IPS-15b (cell line): ENCODE data around the gene AS3MT.
"Not testable (repeated sequence)": the region's sequence is repeated elsewhere in the genome, so short reads cannot be mapped to it uniquely, and the experiment has no call there.

Experiments
- H3K27me3 ChIP-seq: one replicate; pipeline ENCODE4 v1.6.1; 2013; ENCODE audit warnings: low read length; ENCODE audit not compliant: control insufficient read depth, insufficient read depth
- H3K36me3 ChIP-seq: one replicate; pipeline ENCODE4 v1.6.1; 2013; ENCODE audit warnings: low read length; ENCODE audit not compliant: control insufficient read depth, insufficient read depth
- H3K4me1 ChIP-seq: one replicate; pipeline ENCODE4 v1.6.1; 2013; ENCODE audit warnings: mild to moderate bottlenecking, low read length; ENCODE audit not compliant: control insufficient read depth, insufficient read depth
- H3K4me3 ChIP-seq: one replicate; pipeline ENCODE4 v1.5.1; 2013; ENCODE audit warnings: low read depth, low read length
- H3K9ac ChIP-seq: one replicate; pipeline ENCODE4 v1.6.1; 2013; ENCODE audit warnings: low read depth, mild to moderate bottlenecking, low read length
- H3K9me3 ChIP-seq: one replicate; pipeline ENCODE4 v1.6.1; 2013; ENCODE audit warnings: mild to moderate bottlenecking, low read length; ENCODE audit not compliant: control insufficient read depth, insufficient read depth

The AS3MT gene

GRCh38 chr10:102837230-102837721 lies 32.0 kb upstream of the AS3MT start, which contains the start of gene CYP17A1:
Gene CYP17A1, minus strand, starts transcription at chr10:102837413. Its CDS starts 52 bp downstream, at chr10:102837361.
- Histone ChIP-seq H3K4me3 (no peak within 1 kb of the TSS), H3K9me3 (no peaks in the 10 kb centered on the region), H3K9ac (no peak within 1 kb of the TSS), H3K27me3 (no peaks in the 10 kb centered on the region), H3K36me3 (no peaks in the 10 kb centered on the region), H3K4me1 (peaks cover 2% of the 10 kb centered on the region)

DNA sequence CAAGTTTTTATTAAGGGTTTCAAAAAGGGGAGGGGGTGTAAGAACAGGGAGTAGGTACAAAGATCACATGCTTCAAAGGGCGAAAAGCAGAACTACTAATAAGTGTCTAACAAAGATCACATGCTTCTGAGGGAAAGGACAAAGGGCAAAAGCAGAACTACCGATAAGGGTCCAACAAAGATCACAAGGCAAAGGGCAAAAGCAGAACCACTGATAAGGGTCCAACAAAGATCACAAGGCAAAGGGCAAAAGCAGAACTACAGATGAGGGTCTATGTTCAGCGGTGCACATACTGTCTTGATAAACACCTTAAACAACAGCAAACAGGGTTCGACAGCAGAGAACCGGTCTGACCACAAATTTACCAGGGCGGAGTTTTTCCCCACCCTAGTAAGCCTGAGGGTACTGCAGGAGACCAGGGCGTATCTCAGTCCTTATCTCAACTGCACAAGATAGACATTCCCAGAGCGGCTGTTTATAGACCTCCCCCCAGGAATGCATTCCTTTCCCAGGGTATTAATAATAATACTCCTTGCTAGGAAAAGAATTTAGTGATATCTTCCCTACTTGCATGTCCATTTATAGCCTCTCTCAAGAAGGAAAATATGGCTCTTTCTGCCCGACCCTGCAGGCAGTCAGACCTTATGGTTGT lies 30.9 kb upstream of the AS3MT start:
- not testable (repeated sequence) for H3K4me3 ChIP-seq, H3K36me3 ChIP-seq, H3K27me3 ChIP-seq, H3K9ac ChIP-seq, H3K4me1 ChIP-seq, H3K9me3 ChIP-seq

- Histone ChIP-seq H3K27me3 (no peaks in the 10 kb centered on the region), H3K9me3 (no peaks in the 10 kb centered on the region), H3K4me3 (no peak overlapping the region), H3K9ac (no peak overlapping the region), H3K4me1 (no peaks in the 10 kb centered on the region), H3K36me3 (no peaks in the 10 kb centered on the region)
Measured at GRCh38 chr10:102841827-102842345, 27.4 kb upstream of the AS3MT start.

DNA sequence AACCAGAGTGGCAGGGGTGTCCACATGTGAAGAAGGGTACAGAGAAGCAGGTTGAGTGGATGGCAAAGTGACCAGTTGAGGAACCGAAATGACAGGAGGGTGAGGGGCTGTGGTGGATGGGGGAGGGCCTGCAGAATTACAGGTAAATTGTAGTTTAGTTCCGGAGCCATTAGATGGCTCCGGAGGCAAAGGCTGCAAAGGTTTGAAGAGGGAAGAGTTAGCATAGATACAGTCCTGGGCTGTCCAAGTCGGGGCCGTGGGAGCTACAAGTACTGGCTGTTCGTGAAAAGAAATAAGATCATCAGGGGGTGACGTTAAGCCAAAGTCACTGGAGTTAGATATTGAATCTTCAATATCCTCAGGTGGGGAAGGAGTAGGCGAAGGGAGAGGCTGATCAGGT lies 26.1 kb upstream of the AS3MT start:
- not testable (repeated sequence) for H3K27me3 ChIP-seq, H3K4me1 ChIP-seq, H3K9ac ChIP-seq, H3K9me3 ChIP-seq, H3K4me3 ChIP-seq, H3K36me3 ChIP-seq

GRCh38 chr10:102844190-102844776 lies 25.0 kb upstream of the AS3MT start:
- not testable (repeated sequence) for H3K36me3 ChIP-seq, H3K27me3 ChIP-seq, H3K9ac ChIP-seq, H3K9me3 ChIP-seq, H3K4me1 ChIP-seq, H3K4me3 ChIP-seq

DNA sequence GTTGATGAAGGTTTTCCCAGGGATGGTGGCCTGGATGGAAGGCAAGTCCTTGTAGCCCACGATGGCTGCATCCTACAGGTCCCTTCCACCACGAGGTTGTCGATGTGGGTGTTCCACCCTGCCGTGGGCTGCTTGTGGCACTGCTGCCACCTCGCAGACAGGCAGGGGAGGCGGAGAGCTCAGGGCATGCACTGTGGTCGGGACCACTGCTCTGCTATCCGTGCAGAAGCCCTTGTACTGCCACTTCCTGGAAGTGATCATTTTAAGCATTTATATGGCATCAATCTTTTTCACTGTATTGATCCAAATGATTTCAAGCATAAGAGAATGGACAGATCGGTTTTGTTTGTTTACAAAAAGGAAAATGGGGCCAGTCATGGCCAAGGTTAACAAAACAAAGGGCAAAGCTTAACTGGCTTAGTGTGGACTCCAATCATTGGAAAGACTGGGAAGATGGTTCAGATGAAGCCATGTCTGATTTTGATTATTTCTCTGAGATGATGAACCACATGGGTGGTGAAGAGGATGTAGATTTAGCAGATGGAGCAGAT lies 23.8 kb upstream of the AS3MT start:
- Histone ChIP-seq H3K36me3 (no peaks in the 10 kb centered on the region), H3K27me3 (no peaks in the 10 kb centered on the region), H3K9me3 (no peaks in the 10 kb centered on the region), H3K9ac (no peak overlapping the region), H3K4me1 (no peaks in the 10 kb centered on the region), H3K4me3 (no peak overlapping the region)

GRCh38 chr10:102850025-102850518 lies 19.2 kb upstream of the AS3MT start:
- no peak overlapping the region for H3K4me3 ChIP-seq
- H3K36me3 ChIP-seq = no peaks in the 10 kb centered on the region
- H3K4me1 ChIP-seq = no peaks in the 10 kb centered on the region
- H3K9me3 ChIP-seq = no peaks in the 10 kb centered on the region
- no peak overlapping the region for H3K9ac ChIP-seq
- no peaks in the 10 kb centered on the region for H3K27me3 ChIP-seq

GRCh38 chr10:102853237-102853636 lies 16.0 kb upstream of the AS3MT start:
- H3K36me3 ChIP-seq, H3K27me3 ChIP-seq, H3K4me1 ChIP-seq, H3K9ac ChIP-seq, H3K4me3 ChIP-seq, H3K9me3 ChIP-seq: not testable (repeated sequence)

DNA sequence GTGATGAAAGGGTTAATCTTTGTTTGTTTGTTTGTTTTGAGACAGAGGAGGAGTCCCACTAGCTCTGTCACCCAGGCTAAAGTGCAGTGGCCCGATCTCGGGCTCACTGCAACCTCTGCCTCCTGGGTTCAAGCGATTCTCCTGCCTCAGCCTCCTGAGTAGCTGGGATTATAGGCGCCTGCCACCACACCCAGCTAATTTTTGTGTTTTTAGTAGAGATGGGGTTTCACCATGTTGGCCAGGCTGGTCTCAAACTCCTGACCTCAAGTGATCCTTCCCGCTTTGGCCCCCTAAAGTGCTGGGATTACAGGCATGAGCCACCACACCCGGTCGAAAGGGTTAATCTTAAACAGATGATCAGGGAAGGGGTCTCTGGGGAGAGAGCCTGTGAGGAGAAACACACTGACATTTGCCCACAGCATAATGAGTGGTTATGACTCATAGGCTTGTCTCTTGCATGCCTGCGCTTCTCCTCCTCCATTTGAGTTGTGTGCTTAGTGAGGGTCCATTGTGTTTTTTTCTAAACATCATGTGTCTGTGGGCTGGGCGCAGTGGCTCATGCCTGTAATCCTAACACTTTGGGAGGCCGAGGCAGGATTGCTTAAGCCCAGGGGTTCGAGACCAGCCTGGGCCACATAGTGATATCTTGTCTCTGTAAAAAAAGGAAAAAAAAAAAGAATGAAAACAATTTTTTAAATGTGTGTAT lies 13.4 kb upstream of the AS3MT start:
- not testable (repeated sequence) for H3K27me3 ChIP-seq, H3K4me3 ChIP-seq, H3K36me3 ChIP-seq, H3K9me3 ChIP-seq, H3K4me1 ChIP-seq, H3K9ac ChIP-seq

DNA sequence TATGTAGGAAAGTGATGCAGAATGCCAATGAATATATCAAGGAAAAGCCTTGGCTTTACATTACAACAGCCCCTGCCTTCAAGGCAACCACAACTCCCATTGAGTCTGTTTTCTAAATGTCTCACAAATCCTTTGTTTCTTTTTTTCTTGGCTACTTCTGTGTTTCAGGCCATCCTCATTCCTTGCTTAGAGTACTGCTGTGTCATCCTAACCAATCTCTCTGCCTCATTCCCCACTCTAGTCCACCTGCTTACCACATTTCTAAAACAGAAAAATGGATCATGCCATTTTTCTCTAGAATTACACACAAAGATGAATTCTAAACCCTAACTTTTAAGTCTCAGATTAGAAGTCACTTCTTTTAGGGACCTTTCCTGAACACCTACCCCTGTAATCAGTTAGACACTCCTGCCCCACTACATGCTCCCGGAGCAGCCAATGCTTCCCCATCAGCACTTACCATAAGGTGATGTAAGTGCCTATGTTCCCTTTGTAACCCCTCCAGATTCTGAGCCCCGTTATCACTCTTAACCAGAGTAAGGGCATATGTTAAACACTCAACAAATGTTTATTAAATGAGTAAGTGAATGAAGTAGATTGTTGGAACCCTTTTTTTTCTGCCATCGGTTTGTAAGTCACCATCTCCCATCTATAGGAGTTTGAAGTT lies 12.4 kb upstream of the AS3MT start:
- Histone ChIP-seq H3K36me3 (no peaks in the 10 kb centered on the region), H3K9ac (no peak overlapping the region), H3K4me3 (no peak overlapping the region), H3K27me3 (no peaks in the 10 kb centered on the region), H3K9me3 (no peaks in the 10 kb centered on the region), H3K4me1 (peaks cover 4% of the 10 kb centered on the region)

DNA sequence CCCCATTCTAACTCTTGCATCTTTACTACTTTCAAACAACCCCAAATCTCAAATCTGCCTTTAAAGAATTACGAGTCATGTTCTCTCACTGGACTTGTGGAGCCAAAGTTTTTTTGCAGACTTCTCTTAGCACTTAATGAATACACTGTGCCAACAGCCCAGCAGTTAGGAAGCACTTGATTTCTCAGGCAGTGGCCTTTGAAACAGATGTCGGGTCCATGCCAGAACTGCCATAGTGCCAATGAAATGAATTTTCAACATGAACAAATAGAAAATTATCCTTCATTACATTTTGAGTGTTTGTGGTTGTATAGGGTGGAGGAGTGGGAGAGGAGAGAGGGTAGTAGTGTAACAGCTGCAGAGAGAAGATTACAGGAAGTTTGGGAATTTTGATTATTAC lies 9.4 kb upstream of the AS3MT start:
- no peaks in the 10 kb centered on the region for H3K36me3 ChIP-seq
- no peak overlapping the region for H3K9ac ChIP-seq
- H3K27me3 ChIP-seq = no peaks in the 10 kb centered on the region
- no peak overlapping the region for H3K4me3 ChIP-seq
- no peaks in the 10 kb centered on the region for H3K9me3 ChIP-seq
- peaks cover 4% of the 10 kb centered on the region for H3K4me1 ChIP-seq
